Gastroesophageal sphincter (tissue), 3 donors: Measurements from ENCODE around the gene VPS41.

Source experiments
- EP300 ChIP-seq: sonication (generic); formaldehyde crosslinking; IDR thresholded peaks from one replicate; pipeline ENCODE4 v1.6.1; 2017; ENCODE audit warnings: antibody characterized with exemption, mild to moderate bottlenecking
- POLR2A ChIP-seq, 2 donors: fragments of 450-650 bp; IDR thresholded peaks; one replicate each; pipeline ENCODE4 v1.6.1; 2017; ENCODE audit warnings: antibody characterized with exemption in 2 of 2, mild to moderate bottlenecking in 2 of 2, moderate library complexity in 1 of 2
- POLR2AphosphoS5 ChIP-seq: sonication (generic); formaldehyde crosslinking; IDR thresholded peaks from one replicate; pipeline ENCODE4 v1.6.1; 2017; ENCODE audit warnings: antibody characterized with exemption
- TF ChIP-seq, protein P1 (sequence below), 4 experiments: fragments of 200-600 bp in 2 of 4; fragments of 450-650 bp in 2 of 4; sonication (generic) in 1 of 4; IDR thresholded peaks; one replicate each; pipeline ENCODE4 v1.5.1; 2017 to 2019; ENCODE audit warnings: antibody characterized with exemption in 4 of 4, mild to moderate bottlenecking in 2 of 4, moderate library complexity in 2 of 4

DNA sequence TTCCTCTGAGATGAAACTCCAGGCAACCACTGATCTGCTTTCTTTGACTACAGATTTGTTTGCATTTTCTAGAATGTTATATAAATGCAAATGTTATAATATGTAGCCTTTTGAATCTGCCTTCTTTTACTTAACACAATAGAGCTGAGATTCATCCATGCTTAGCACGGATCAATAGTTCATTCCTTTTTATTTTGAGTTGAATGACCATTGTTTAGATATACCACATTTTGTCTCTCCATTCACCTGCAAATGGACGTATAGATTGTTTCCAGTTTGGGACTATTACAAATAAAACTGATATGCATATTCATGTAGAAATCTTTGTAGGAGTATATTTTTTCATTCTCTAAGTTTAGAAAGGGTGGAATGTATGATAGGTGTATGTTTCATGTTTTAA lies 57.7 kb downstream of the VPS41 start:
- TF ChIP-seq, protein P1, sequence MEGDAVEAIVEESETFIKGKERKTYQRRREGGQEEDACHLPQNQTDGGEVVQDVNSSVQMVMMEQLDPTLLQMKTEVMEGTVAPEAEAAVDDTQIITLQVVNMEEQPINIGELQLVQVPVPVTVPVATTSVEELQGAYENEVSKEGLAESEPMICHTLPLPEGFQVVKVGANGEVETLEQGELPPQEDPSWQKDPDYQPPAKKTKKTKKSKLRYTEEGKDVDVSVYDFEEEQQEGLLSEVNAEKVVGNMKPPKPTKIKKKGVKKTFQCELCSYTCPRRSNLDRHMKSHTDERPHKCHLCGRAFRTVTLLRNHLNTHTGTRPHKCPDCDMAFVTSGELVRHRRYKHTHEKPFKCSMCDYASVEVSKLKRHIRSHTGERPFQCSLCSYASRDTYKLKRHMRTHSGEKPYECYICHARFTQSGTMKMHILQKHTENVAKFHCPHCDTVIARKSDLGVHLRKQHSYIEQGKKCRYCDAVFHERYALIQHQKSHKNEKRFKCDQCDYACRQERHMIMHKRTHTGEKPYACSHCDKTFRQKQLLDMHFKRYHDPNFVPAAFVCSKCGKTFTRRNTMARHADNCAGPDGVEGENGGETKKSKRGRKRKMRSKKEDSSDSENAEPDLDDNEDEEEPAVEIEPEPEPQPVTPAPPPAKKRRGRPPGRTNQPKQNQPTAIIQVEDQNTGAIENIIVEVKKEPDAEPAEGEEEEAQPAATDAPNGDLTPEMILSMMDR (IDR thresholded peaks at IDR 0.05): no peak
- TF ChIP-seq POLR2AphosphoS5 (no peak), POLR2A (IDR thresholded peaks at IDR 0.05) (no peak), EP300 (no peak)
